ENCODE measurements around the gene RAI1. TPM values are rescaled to one million over a fixed set of nuclear protein-coding genes. Genes with fewer than 3 reads are reported as not detected.

Gene RAI1
- total and polyA plus RNA-seq, 2 of the 13 experiments (the other 11 are each of a cell fraction or from before 2014, with no cell fraction given) = 3.4 to 5.2 TPM

DNA sequence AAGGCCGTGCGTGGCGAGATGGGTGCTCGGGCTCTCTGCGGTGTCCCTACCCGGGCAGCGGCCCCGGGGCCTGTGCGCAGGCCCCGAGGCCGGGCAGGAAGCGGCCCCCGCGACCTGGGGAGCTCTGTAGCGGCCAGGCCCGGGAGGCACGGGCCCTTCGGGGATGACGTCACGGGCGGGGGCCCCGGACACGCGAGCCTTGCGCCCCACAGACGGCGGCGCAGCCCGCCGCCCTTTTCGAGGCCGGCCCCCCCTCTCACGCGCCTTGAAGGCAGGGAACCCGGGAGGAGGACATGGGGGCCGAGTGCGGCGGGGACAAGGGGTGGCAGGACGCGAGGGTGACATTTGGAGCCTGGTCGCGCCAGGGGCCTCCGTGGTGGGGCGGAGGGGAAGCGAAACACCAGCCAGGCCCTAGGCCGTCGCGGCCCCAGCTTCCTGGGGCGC lies 1.1 kb downstream of the RAI1 start (continued):
- TF ChIP-seq, protein P1, sequence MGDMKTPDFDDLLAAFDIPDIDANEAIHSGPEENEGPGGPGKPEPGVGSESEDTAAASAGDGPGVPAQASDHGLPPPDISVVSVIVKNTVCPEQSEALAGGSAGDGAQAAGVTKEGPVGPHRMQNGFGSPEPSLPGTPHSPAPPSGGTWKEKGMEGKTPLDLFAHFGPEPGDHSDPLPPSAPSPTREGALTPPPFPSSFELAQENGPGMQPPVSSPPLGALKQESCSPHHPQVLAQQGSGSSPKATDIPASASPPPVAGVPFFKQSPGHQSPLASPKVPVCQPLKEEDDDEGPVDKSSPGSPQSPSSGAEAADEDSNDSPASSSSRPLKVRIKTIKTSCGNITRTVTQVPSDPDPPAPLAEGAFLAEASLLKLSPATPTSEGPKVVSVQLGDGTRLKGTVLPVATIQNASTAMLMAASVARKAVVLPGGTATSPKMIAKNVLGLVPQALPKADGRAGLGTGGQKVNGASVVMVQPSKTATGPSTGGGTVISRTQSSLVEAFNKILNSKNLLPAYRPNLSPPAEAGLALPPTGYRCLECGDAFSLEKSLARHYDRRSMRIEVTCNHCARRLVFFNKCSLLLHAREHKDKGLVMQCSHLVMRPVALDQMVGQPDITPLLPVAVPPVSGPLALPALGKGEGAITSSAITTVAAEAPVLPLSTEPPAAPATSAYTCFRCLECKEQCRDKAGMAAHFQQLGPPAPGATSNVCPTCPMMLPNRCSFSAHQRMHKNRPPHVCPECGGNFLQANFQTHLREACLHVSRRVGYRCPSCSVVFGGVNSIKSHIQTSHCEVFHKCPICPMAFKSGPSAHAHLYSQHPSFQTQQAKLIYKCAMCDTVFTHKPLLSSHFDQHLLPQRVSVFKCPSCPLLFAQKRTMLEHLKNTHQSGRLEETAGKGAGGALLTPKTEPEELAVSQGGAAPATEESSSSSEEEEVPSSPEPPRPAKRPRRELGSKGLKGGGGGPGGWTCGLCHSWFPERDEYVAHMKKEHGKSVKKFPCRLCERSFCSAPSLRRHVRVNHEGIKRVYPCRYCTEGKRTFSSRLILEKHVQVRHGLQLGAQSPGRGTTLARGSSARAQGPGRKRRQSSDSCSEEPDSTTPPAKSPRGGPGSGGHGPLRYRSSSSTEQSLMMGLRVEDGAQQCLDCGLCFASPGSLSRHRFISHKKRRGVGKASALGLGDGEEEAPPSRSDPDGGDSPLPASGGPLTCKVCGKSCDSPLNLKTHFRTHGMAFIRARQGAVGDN (CRISPR knock-in tag; IDR thresholded peaks at IDR 0.05) = peak; percentile 70
- TF ChIP-seq SSRP1 (CRISPR knock-in tag; IDR thresholded peaks at IDR 0.05) = no peak
- no peak; the same call in 1 of the 2 replicates for TF ChIP-seq ZNF121 (CRISPR knock-in tag; IDR thresholded peaks at IDR 0.05)
- TF ChIP-seq, protein P2, sequence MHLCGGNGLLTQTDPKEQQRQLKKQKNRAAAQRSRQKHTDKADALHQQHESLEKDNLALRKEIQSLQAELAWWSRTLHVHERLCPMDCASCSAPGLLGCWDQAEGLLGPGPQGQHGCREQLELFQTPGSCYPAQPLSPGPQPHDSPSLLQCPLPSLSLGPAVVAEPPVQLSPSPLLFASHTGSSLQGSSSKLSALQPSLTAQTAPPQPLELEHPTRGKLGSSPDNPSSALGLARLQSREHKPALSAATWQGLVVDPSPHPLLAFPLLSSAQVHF (CRISPR knock-in tag; IDR thresholded peaks at IDR 0.05) = no peak
- no peak for TF ChIP-seq ZNF326 (CRISPR knock-in tag; IDR thresholded peaks at IDR 0.05; ENCODE audit: borderline replicate concordance)
- peak; percentile 24; the same call in 1 of the 2 replicates for TF ChIP-seq SMYD3 (CRISPR knock-in tag; IDR thresholded peaks at IDR 0.05)
- TF ChIP-seq, protein P3, sequence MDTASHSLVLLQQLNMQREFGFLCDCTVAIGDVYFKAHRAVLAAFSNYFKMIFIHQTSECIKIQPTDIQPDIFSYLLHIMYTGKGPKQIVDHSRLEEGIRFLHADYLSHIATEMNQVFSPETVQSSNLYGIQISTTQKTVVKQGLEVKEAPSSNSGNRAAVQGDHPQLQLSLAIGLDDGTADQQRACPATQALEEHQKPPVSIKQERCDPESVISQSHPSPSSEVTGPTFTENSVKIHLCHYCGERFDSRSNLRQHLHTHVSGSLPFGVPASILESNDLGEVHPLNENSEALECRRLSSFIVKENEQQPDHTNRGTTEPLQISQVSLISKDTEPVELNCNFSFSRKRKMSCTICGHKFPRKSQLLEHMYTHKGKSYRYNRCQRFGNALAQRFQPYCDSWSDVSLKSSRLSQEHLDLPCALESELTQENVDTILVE (CRISPR knock-in tag; IDR thresholded peaks at IDR 0.05) = no peak
- TF ChIP-seq ZNF230 (CRISPR knock-in tag; IDR thresholded peaks at IDR 0.05) = no peak
- TF ChIP-seq, protein P4, sequence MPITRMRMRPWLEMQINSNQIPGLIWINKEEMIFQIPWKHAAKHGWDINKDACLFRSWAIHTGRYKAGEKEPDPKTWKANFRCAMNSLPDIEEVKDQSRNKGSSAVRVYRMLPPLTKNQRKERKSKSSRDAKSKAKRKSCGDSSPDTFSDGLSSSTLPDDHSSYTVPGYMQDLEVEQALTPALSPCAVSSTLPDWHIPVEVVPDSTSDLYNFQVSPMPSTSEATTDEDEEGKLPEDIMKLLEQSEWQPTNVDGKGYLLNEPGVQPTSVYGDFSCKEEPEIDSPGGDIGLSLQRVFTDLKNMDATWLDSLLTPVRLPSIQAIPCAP (CRISPR knock-in tag; IDR thresholded peaks at IDR 0.05; ENCODE audit: low read depth) = no peak
- TF ChIP-seq ATF7-NPFF (CRISPR knock-in tag; IDR thresholded peaks at IDR 0.05; ENCODE audit: low read depth) = 0 out of 2 replicates have a peak, but pooled peaks have one; percentile 34
- TF ChIP-seq NCOA2 (CRISPR knock-in tag; IDR thresholded peaks at IDR 0.05) = peak; percentile 7; the same call in 1 of the 2 replicates
- TF ChIP-seq ZNF850 (CRISPR knock-in tag; conservative IDR thresholded peaks at IDR 0.05) = peak; percentile 48; the same call in 1 of the 2 replicates
- TF ChIP-seq ZFY (CRISPR knock-in tag; IDR thresholded peaks at IDR 0.05) = peak; percentile 74
- TF ChIP-seq, protein P5, sequence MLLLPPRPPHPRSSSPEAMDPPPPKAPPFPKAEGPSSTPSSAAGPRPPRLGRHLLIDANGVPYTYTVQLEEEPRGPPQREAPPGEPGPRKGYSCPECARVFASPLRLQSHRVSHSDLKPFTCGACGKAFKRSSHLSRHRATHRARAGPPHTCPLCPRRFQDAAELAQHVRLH (CRISPR knock-in tag; IDR thresholded peaks at IDR 0.05; ENCODE audit: borderline replicate concordance, low read depth) = no peak
- TF ChIP-seq RAD21 (CRISPR knock-in tag; IDR thresholded peaks at IDR 0.05) = no peak
- peak; percentile 13; the same call in 1 of the 2 replicates for TF ChIP-seq MYC (CRISPR knock-in tag; IDR thresholded peaks at IDR 0.05; ENCODE audit: borderline replicate concordance)
- no peak for TF ChIP-seq SIN3A (IDR thresholded peaks at IDR 0.05; ENCODE audit: borderline replicate concordance, low read depth, low read length)
- TF ChIP-seq, protein P6, sequence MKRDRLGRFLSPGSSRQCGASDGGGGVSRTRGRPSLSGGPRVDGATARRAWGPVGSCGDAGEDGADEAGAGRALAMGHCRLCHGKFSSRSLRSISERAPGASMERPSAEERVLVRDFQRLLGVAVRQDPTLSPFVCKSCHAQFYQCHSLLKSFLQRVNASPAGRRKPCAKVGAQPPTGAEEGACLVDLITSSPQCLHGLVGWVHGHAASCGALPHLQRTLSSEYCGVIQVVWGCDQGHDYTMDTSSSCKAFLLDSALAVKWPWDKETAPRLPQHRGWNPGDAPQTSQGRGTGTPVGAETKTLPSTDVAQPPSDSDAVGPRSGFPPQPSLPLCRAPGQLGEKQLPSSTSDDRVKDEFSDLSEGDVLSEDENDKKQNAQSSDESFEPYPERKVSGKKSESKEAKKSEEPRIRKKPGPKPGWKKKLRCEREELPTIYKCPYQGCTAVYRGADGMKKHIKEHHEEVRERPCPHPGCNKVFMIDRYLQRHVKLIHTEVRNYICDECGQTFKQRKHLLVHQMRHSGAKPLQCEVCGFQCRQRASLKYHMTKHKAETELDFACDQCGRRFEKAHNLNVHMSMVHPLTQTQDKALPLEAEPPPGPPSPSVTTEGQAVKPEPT (CRISPR knock-in tag; IDR thresholded peaks at IDR 0.05; ENCODE audit: low read depth) = no peak
- TF ChIP-seq TAF1 (CRISPR knock-in tag; IDR thresholded peaks at IDR 0.05) = no peak; the same call in 1 of the 2 replicates
- 0 out of 2 replicates have a peak, but pooled peaks have one; percentile 40 for TF ChIP-seq ZNF567 (CRISPR knock-in tag; IDR thresholded peaks at IDR 0.05; ENCODE audit: borderline replicate concordance)
- TF ChIP-seq ZNF776 (CRISPR knock-in tag; IDR thresholded peaks at IDR 0.05) = no peak
- 0 out of 2 replicates have a peak, but pooled peaks have one; percentile 35 for TF ChIP-seq ZNF619 (CRISPR knock-in tag; IDR thresholded peaks at IDR 0.05)
- TF ChIP-seq ZNF746 (CRISPR knock-in tag; IDR thresholded peaks at IDR 0.05) = no peak

Data from HepG2 (cell line).